ENCODE data around the gene MED10. TPM values are rescaled to one million over a fixed set of nuclear protein-coding genes. Genes with fewer than 3 reads are reported as not detected.

Gene MED10
- total RNA-seq, 1 donor from 2014 or later: 32.3 TPM

GRCh38 chr5:6398570-6399230 is 20.4 kb upstream of the MED10 start:
- H3K4me3 Mint-ChIP-seq: no peak overlapping the region
- H3K9me3 Mint-ChIP-seq: no peaks in the 10 kb centered on the region
- peaks cover 43% of the 10 kb centered on the region for H3K27me3 Mint-ChIP-seq
- DNase-seq (ENCODE audit: extremely low spot score, unreplicated experiment): peak; percentile 15
- H3K27ac Mint-ChIP-seq: no peak overlapping the region
- TF ChIP-seq CTCF (conservative IDR thresholded peaks at IDR 0.05): no peak
- H3K36me3 Mint-ChIP-seq: no peaks in the 10 kb centered on the region
- H3K4me1 Mint-ChIP-seq (ENCODE audit: unreplicated experiment): no peaks in the 10 kb centered on the region

GRCh38 chr5:6397536-6398269 is 19.4 kb upstream of the MED10 start:
- TF ChIP-seq CTCF (conservative IDR thresholded peaks at IDR 0.05): no peak
- H3K4me3 Mint-ChIP-seq: no peak overlapping the region
- no peak overlapping the region for H3K27ac Mint-ChIP-seq
- H3K36me3 Mint-ChIP-seq: no peaks in the 10 kb centered on the region
- no peaks in the 10 kb centered on the region for H3K9me3 Mint-ChIP-seq
- peak; percentile 53 for DNase-seq (ENCODE audit: extremely low spot score, unreplicated experiment)
- H3K4me1 Mint-ChIP-seq (ENCODE audit: unreplicated experiment): no peaks in the 10 kb centered on the region
- peaks cover 46% of the 10 kb centered on the region for H3K27me3 Mint-ChIP-seq

GRCh38 chr5:6396836-6397535 is 18.6 kb upstream of the MED10 start:
- Mint-ChIP-seq H3K27ac (no peak overlapping the region), H3K4me1 (ENCODE audit: unreplicated experiment) (no peaks in the 10 kb centered on the region), H3K27me3 (peaks cover 43% of the 10 kb centered on the region), H3K9me3 (no peaks in the 10 kb centered on the region), H3K36me3 (no peaks in the 10 kb centered on the region), H3K4me3 (no peak overlapping the region)
- DNase-seq (ENCODE audit: extremely low spot score, unreplicated experiment): peak; percentile 66
- TF ChIP-seq CTCF (conservative IDR thresholded peaks at IDR 0.05): no peak

- Mint-ChIP-seq H3K36me3 (no peaks in the 10 kb centered on the region), H3K27me3 (peaks cover 38% of the 10 kb centered on the region), H3K9me3 (no peaks in the 10 kb centered on the region), H3K4me1 (ENCODE audit: unreplicated experiment) (no peaks in the 10 kb centered on the region), H3K27ac (no peak overlapping the region), H3K4me3 (no peak overlapping the region)
- DNase-seq (ENCODE audit: extremely low spot score, unreplicated experiment): peak; percentile 32
- TF ChIP-seq CTCF (conservative IDR thresholded peaks at IDR 0.05): no peak
Observed at GRCh38 chr5:6396043-6396442, 17.7 kb upstream of the MED10 start.

GRCh38 chr5:6395621-6396020 is 17.3 kb upstream of the MED10 start:
- H3K9me3 Mint-ChIP-seq: no peaks in the 10 kb centered on the region
- H3K27ac Mint-ChIP-seq: no peak overlapping the region
- H3K36me3 Mint-ChIP-seq: no peaks in the 10 kb centered on the region
- peak; percentile 31 for DNase-seq (ENCODE audit: extremely low spot score, unreplicated experiment)
- no peak overlapping the region for H3K4me3 Mint-ChIP-seq
- no peaks in the 10 kb centered on the region for H3K4me1 Mint-ChIP-seq (ENCODE audit: unreplicated experiment)
- no peak for TF ChIP-seq CTCF (conservative IDR thresholded peaks at IDR 0.05)
- H3K27me3 Mint-ChIP-seq: peaks cover 39% of the 10 kb centered on the region

Data from type B pancreatic cell (in vitro differentiated cells).